ENCODE data around the gene STXBP6.

STXBP6 gene

GRCh38 chr14:25037032-25037431 lies 12.9 kb downstream of the STXBP6 start:
- in situ Hi-C loops (cut with HindIII; ENCODE audit: low pct_ligation_motif_present, low sequenced_read_pairs) = no loop called here
- no peak for TF ChIP-seq CTCF (IDR thresholded peaks at IDR 0.05; ENCODE audit: low read depth, low read length, missing control alignments)
- H3K36me3 ChIP-seq (replicated peaks) = no peaks in the 10 kb centered on the region
- H3K27ac ChIP-seq = no peak overlapping the region
- DNase-seq = no peak
- no peak overlapping the region for H3K4me3 ChIP-seq (ENCODE audit: low read depth, low read length)
- no peaks in the 10 kb centered on the region for H3K27me3 ChIP-seq (replicated peaks)

GRCh38 chr14:25034803-25035681 lies 14.9 kb downstream of the STXBP6 start:
- no peak for DNase-seq
- no peak overlapping the region for H3K27ac ChIP-seq
- no peaks in the 10 kb centered on the region for H3K36me3 ChIP-seq (replicated peaks)
- no peak overlapping the region for H3K4me3 ChIP-seq (ENCODE audit: low read depth, low read length)
- no peak for TF ChIP-seq CTCF (IDR thresholded peaks at IDR 0.05; ENCODE audit: low read depth, low read length, missing control alignments)
- in situ Hi-C loops (cut with HindIII; ENCODE audit: low pct_ligation_motif_present, low sequenced_read_pairs) = no loop called here
- no peaks in the 10 kb centered on the region for H3K27me3 ChIP-seq (replicated peaks)

GRCh38 chr14:25033358-25033757 lies 16.6 kb downstream of the STXBP6 start:
- Histone ChIP-seq H3K36me3 (replicated peaks) (no peaks in the 10 kb centered on the region), H3K27ac (no peak overlapping the region), H3K4me3 (ENCODE audit: low read depth, low read length) (no peak overlapping the region), H3K27me3 (replicated peaks) (no peaks in the 10 kb centered on the region)
- no peak for TF ChIP-seq CTCF (IDR thresholded peaks at IDR 0.05; ENCODE audit: low read depth, low read length, missing control alignments)
- no peak for DNase-seq
- in situ Hi-C loops (cut with HindIII; ENCODE audit: low pct_ligation_motif_present, low sequenced_read_pairs) = no loop called here

- Histone ChIP-seq H3K36me3 (replicated peaks) (no peaks in the 10 kb centered on the region), H3K4me3 (ENCODE audit: low read depth, low read length) (no peak overlapping the region), H3K27me3 (replicated peaks) (no peaks in the 10 kb centered on the region), H3K27ac (no peak overlapping the region)
- in situ Hi-C loops (cut with HindIII; ENCODE audit: low pct_ligation_motif_present, low sequenced_read_pairs) = no loop called here
- no peak for DNase-seq
- TF ChIP-seq CTCF (IDR thresholded peaks at IDR 0.05; ENCODE audit: low read depth, low read length, missing control alignments) = peak; percentile 40
Observed at GRCh38 chr14:25032092-25032784, 17.7 kb downstream of the STXBP6 start.

GRCh38 chr14:25026476-25027137 lies 23.3 kb downstream of the STXBP6 start:
- Histone ChIP-seq H3K27me3 (replicated peaks) (no peaks in the 10 kb centered on the region), H3K4me3 (ENCODE audit: low read depth, low read length) (no peak overlapping the region), H3K27ac (no peak overlapping the region), H3K36me3 (replicated peaks) (no peaks in the 10 kb centered on the region)
- no peak for DNase-seq
- in situ Hi-C loops (cut with HindIII; ENCODE audit: low pct_ligation_motif_present, low sequenced_read_pairs) = no loop called here
- no peak for TF ChIP-seq CTCF (IDR thresholded peaks at IDR 0.05; ENCODE audit: low read depth, low read length, missing control alignments)
